ENCODE measurements around the gene MVD. TPM values are rescaled to one million over a fixed set of nuclear protein-coding genes. Genes with fewer than 3 reads are reported as not detected.

MVD gene
- total RNA-seq, 1 donor from 2014 or later = 78.1 TPM

- Mint-ChIP-seq H3K27me3 (peaks cover 8% of the 10 kb centered on the region), H3K4me1 (ENCODE audit: low read depth) (no peaks in the 10 kb centered on the region), H3K36me3 (ENCODE audit: insufficient read depth) (peaks cover 14% of the 10 kb centered on the region), H3K27ac (no peak overlapping the region), H3K9me3 (ENCODE audit: low read depth) (no peaks in the 10 kb centered on the region), H3K4me3 (ENCODE audit: low read depth) (no peak overlapping the region)
- no peak for DNase-seq (ENCODE audit: low spot score, unreplicated experiment)
- TF ChIP-seq CTCF (IDR thresholded peaks at IDR 0.05; ENCODE audit: unreplicated experiment) = no peak
Measured at GRCh38 chr16:88630941-88631340, 31.9 kb downstream of the MVD start.

- no peak overlapping the region for H3K27ac Mint-ChIP-seq
Measured at GRCh38 chr16:88630433-88630832, 32.5 kb downstream of the MVD start.

GRCh38 chr16:88629835-88630234 is 33.1 kb downstream of the MVD start:
- Mint-ChIP-seq H3K27me3 (no peaks in the 10 kb centered on the region), H3K4me1 (ENCODE audit: low read depth) (no peaks in the 10 kb centered on the region), H3K4me3 (ENCODE audit: low read depth) (no peak overlapping the region), H3K9me3 (ENCODE audit: low read depth) (no peaks in the 10 kb centered on the region), H3K36me3 (ENCODE audit: insufficient read depth) (peaks cover 14% of the 10 kb centered on the region), H3K27ac (no peak overlapping the region)
- no peak for DNase-seq (ENCODE audit: low spot score, unreplicated experiment)
- no peak for TF ChIP-seq CTCF (IDR thresholded peaks at IDR 0.05; ENCODE audit: unreplicated experiment)

More at GRCh38 chr16:88630433-88630832, 32.5 kb downstream of the MVD start:
- H3K9me3 Mint-ChIP-seq (ENCODE audit: low read depth) = no peaks in the 10 kb centered on the region
- H3K27me3 Mint-ChIP-seq = peaks cover 6% of the 10 kb centered on the region
- no peak for TF ChIP-seq CTCF (IDR thresholded peaks at IDR 0.05; ENCODE audit: unreplicated experiment)
- peaks cover 14% of the 10 kb centered on the region for H3K36me3 Mint-ChIP-seq (ENCODE audit: insufficient read depth)
- H3K4me1 Mint-ChIP-seq (ENCODE audit: low read depth) = no peaks in the 10 kb centered on the region
- no peak overlapping the region for H3K4me3 Mint-ChIP-seq (ENCODE audit: low read depth)
- no peak for DNase-seq (ENCODE audit: low spot score, unreplicated experiment)

- Mint-ChIP-seq H3K36me3 (ENCODE audit: insufficient read depth) (peaks cover 14% of the 10 kb centered on the region), H3K4me3 (ENCODE audit: low read depth) (no peak overlapping the region), H3K4me1 (ENCODE audit: low read depth) (no peaks in the 10 kb centered on the region), H3K9me3 (ENCODE audit: low read depth) (no peaks in the 10 kb centered on the region), H3K27ac (no peak overlapping the region), H3K27me3 (no peaks in the 10 kb centered on the region)
- DNase-seq (ENCODE audit: low spot score, unreplicated experiment) = no peak
- TF ChIP-seq CTCF (IDR thresholded peaks at IDR 0.05; ENCODE audit: unreplicated experiment) = peak; percentile 46
Measured at GRCh38 chr16:88628512-88628974, 34.3 kb downstream of the MVD start.

- no peak for TF ChIP-seq CTCF (IDR thresholded peaks at IDR 0.05; ENCODE audit: unreplicated experiment)
- H3K36me3 Mint-ChIP-seq (ENCODE audit: insufficient read depth) = peaks cover 16% of the 10 kb centered on the region
- no peak overlapping the region for H3K27ac Mint-ChIP-seq
- no peak for DNase-seq (ENCODE audit: low spot score, unreplicated experiment)
- H3K9me3 Mint-ChIP-seq (ENCODE audit: low read depth) = no peaks in the 10 kb centered on the region
- H3K4me1 Mint-ChIP-seq (ENCODE audit: low read depth) = no peaks in the 10 kb centered on the region
- H3K4me3 Mint-ChIP-seq (ENCODE audit: low read depth) = no peak overlapping the region
- H3K27me3 Mint-ChIP-seq = no peaks in the 10 kb centered on the region
Measured at GRCh38 chr16:88627531-88628411, 35.1 kb downstream of the MVD start.
